B cell (primary cell): Measurements from ENCODE around the gene SETDB2.

Source experiments
- EZH2 ChIP-seq: IDR thresholded peaks from 2 replicates; pipeline ENCODE4 v1.6.1; 2012; ENCODE audit warnings: borderline replicate concordance, low read depth, mild to moderate bottlenecking, moderate library complexity, low read length; ENCODE audit not compliant: insufficient read depth, poor library complexity, severe bottlenecking
- TF ChIP-seq, protein P1 (sequence below): fragments of 200-600 bp; IDR thresholded peaks from one replicate; pipeline ENCODE4 v1.8.0; 2022; ENCODE audit warnings: antibody characterized with exemption, mild to moderate bottlenecking

GRCh38 chr13:49444524-49445395, 686 bp downstream of the SETDB2 start:
- TF ChIP-seq, protein P1, sequence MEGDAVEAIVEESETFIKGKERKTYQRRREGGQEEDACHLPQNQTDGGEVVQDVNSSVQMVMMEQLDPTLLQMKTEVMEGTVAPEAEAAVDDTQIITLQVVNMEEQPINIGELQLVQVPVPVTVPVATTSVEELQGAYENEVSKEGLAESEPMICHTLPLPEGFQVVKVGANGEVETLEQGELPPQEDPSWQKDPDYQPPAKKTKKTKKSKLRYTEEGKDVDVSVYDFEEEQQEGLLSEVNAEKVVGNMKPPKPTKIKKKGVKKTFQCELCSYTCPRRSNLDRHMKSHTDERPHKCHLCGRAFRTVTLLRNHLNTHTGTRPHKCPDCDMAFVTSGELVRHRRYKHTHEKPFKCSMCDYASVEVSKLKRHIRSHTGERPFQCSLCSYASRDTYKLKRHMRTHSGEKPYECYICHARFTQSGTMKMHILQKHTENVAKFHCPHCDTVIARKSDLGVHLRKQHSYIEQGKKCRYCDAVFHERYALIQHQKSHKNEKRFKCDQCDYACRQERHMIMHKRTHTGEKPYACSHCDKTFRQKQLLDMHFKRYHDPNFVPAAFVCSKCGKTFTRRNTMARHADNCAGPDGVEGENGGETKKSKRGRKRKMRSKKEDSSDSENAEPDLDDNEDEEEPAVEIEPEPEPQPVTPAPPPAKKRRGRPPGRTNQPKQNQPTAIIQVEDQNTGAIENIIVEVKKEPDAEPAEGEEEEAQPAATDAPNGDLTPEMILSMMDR: no peak
- TF ChIP-seq EZH2: no peak
